A673 (cell line): ENCODE measurements around the gene MAP2K3. TPM values are rescaled to one million over a fixed set of nuclear protein-coding genes. Genes with fewer than 3 reads are reported as not detected.

Experiments
- BruUV-seq: library from RNA; stranded (reverse); fragments of 400-500 nt; replicated peaks from 2 replicates; lab custom pipeline; 2021; lab: Mats Ljungman, UMichigan
- CTCF ChIA-PET: fragments of 300-600 bp; sonication (Branson Sonifier 250); formaldehyde crosslinking; loops from one replicate; lab custom pipeline; 2022; ENCODE audit warnings: antibody characterized with exemption; lab: Charles Lee
- POLR2A ChIA-PET: fragments of 300-600 bp; sonication (Branson Sonifier 250); formaldehyde crosslinking; loops from one replicate; lab custom pipeline; 2022; ENCODE audit warnings: antibody characterized with exemption; ENCODE audit not compliant: low non-redundant PET; lab: Charles Lee
- DNase-seq: peaks from one replicate; pipeline ENCODE4 v3.0.0-alpha.2; 2015; ENCODE audit warnings: low spot score
- H3K27ac ChIP-seq: fragments of 200-600 bp; sonication (generic); 2 replicates; pipeline ENCODE4 v1.5.1; 2016; ENCODE audit warnings: mixed run types, low read depth, mild to moderate bottlenecking, mixed read lengths, antibody characterized with exemption, low read length; ENCODE audit not compliant: poor library complexity, severe bottlenecking
- H3K27me3 ChIP-seq: fragments of 200-600 bp; sonication (generic); replicated peaks from 2 replicates; pipeline ENCODE4 v1.6.1; 2017; ENCODE audit warnings: mixed run types, low read depth, mild to moderate bottlenecking, mixed read lengths, antibody characterized with exemption, low read length; ENCODE audit not compliant: insufficient read depth, poor library complexity
- H3K36me3 ChIP-seq: fragments of 200-600 bp; sonication (generic); 2 replicates; pipeline ENCODE4 v1.6.1; 2016; ENCODE audit warnings: mixed run types, mild to moderate bottlenecking, mixed read lengths, antibody characterized with exemption, low read length; ENCODE audit not compliant: insufficient read depth, poor library complexity, severe bottlenecking
- H3K4me1 ChIP-seq: fragments of 200-600 bp; sonication (generic); 2 replicates; pipeline ENCODE4 v1.6.1; 2017; ENCODE audit warnings: mixed run types, mild to moderate bottlenecking, mixed read lengths, antibody characterized with exemption, low read length; ENCODE audit not compliant: insufficient read depth, poor library complexity, severe bottlenecking
- H3K4me3 ChIP-seq: fragments of 200-600 bp; sonication (generic); 2 replicates; pipeline ENCODE4 v1.5.1; 2016; ENCODE audit warnings: low read depth, mixed run types, mild to moderate bottlenecking, mixed read lengths, low read length; ENCODE audit not compliant: poor library complexity, severe bottlenecking
- H3K9me3 ChIP-seq: fragments of 200-600 bp; sonication (generic); 2 replicates; pipeline ENCODE4 v1.6.1; 2016; ENCODE audit warnings: mixed run types, low read depth, mild to moderate bottlenecking, mixed read lengths, antibody characterized with exemption, low read length; ENCODE audit not compliant: poor library complexity, severe bottlenecking
- EZH2 ChIP-seq: fragments of 200-600 bp; sonication (generic); IDR thresholded peaks from 2 replicates; pipeline ENCODE4 v1.6.1; 2017; ENCODE audit warnings: borderline replicate concordance, low read depth, mild to moderate bottlenecking, mixed read lengths, antibody characterized with exemption, low read length; ENCODE audit not compliant: poor library complexity, severe bottlenecking
- intact Hi-C: fragments of 100-400 bp; cut with micrococcal nuclease; formaldehyde crosslinking; loops from one replicate; pipeline ENCODE4 v1.10.0; 2022; ENCODE audit not compliant: unreplicated experiment
- total RNA-seq: library from RNA; stranded (reverse); gene quantifications from 2 replicates; pipeline ENCODE4 v1.2.3, GENCODE V29; 2021
- TF ChIP-seq, protein P1 (sequence below): fragments of 300-800, 200-600 bp; sonication (generic); conservative IDR thresholded peaks from 2 replicates; pipeline ENCODE4 v1.5.1; 2017; ENCODE audit warnings: low read depth, mild to moderate bottlenecking, antibody characterized with exemption, low read length, moderate library complexity, mixed read lengths

The MAP2K3 gene
- total RNA-seq, 1 experiment from 2014 or later: 44.0 TPM

- ChIA-PET POLR2A (no interaction called here), CTCF (no interaction called here)
- H3K9me3 ChIP-seq: no peaks in the 10 kb centered on the region
- no peak for DNase-seq
- TF ChIP-seq EZH2: no peak
- TF ChIP-seq, protein P1, sequence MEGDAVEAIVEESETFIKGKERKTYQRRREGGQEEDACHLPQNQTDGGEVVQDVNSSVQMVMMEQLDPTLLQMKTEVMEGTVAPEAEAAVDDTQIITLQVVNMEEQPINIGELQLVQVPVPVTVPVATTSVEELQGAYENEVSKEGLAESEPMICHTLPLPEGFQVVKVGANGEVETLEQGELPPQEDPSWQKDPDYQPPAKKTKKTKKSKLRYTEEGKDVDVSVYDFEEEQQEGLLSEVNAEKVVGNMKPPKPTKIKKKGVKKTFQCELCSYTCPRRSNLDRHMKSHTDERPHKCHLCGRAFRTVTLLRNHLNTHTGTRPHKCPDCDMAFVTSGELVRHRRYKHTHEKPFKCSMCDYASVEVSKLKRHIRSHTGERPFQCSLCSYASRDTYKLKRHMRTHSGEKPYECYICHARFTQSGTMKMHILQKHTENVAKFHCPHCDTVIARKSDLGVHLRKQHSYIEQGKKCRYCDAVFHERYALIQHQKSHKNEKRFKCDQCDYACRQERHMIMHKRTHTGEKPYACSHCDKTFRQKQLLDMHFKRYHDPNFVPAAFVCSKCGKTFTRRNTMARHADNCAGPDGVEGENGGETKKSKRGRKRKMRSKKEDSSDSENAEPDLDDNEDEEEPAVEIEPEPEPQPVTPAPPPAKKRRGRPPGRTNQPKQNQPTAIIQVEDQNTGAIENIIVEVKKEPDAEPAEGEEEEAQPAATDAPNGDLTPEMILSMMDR: no peak
- peaks cover 11% of the 10 kb centered on the region for H3K4me1 ChIP-seq
- H3K27me3 ChIP-seq: no peaks in the 10 kb centered on the region
- BruUV-seq: no TSS peak
- no peak overlapping the region for H3K27ac ChIP-seq
- no peak overlapping the region for H3K4me3 ChIP-seq
- intact Hi-C loops: no loop called here
- H3K36me3 ChIP-seq: no peaks in the 10 kb centered on the region
These were observed 12.9 kb upstream of the MAP2K3 start for GRCh38 chr17:21271454-21272183.

DNA sequence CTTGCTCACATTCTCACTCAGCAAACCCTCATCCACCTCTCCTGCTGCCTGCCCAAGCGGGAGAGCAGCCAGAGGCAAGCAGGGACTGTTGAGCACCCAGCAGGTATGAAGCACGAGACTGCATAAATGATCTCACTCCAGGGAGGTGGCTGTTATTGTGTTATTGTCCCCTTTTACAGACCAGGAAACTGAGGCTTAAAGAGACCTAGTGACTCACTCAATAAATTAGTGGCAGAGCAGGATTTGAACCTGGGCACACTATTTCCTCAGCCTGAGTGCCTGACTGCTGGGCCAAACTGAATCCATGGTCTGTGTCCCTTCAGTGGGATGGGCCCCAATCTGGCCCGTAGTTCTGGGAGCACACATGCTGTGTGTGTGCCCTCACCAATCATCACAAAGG is 12.3 kb upstream of the MAP2K3 start:
- no peak overlapping the region for H3K27ac ChIP-seq
- H3K36me3 ChIP-seq: no peaks in the 10 kb centered on the region
- TF ChIP-seq EZH2: no peak
- POLR2A ChIA-PET: no interaction called here
- DNase-seq: no peak
- CTCF ChIA-PET: no interaction called here
- intact Hi-C loops: no loop called here
- H3K4me3 ChIP-seq: no peak overlapping the region
- no TSS peak for BruUV-seq
- H3K9me3 ChIP-seq: no peaks in the 10 kb centered on the region
- no peaks in the 10 kb centered on the region for H3K27me3 ChIP-seq
- peaks cover 11% of the 10 kb centered on the region for H3K4me1 ChIP-seq

- H3K27ac ChIP-seq: no peak overlapping the region
- no peaks in the 10 kb centered on the region for H3K9me3 ChIP-seq
- ChIA-PET CTCF (no interaction called here), POLR2A (interaction anchor here (0.6 kb wide), 1 partner anchor 44 kb away, joined by 9 read pairs; no protein-coding TSS in a partner anchor)
- H3K4me1 ChIP-seq: peaks cover 11% of the 10 kb centered on the region
- no peak overlapping the region for H3K4me3 ChIP-seq
- intact Hi-C loops: no loop called here
- no peaks in the 10 kb centered on the region for H3K27me3 ChIP-seq
- BruUV-seq: no TSS peak
- TF ChIP-seq EZH2: no peak
- TF ChIP-seq, protein P1: no peak
- no peaks in the 10 kb centered on the region for H3K36me3 ChIP-seq
- no peak for DNase-seq
These were observed 11.4 kb upstream of the MAP2K3 start for GRCh38 chr17:21272881-21273792.
